Fibroblast of skin of back (primary cell): ENCODE measurements around the gene ZNF653. TPM values are rescaled to one million over a fixed set of nuclear protein-coding genes. Genes with fewer than 3 reads are reported as not detected.
A peak's percentile ranks its signal among the peaks of the same experiment; 100 is the strongest.

Experiments
- DNase-seq: peaks from one replicate; pipeline ENCODE4 v3.0.0-alpha.2; 2013
- polyA plus RNA-seq, 2 experiments: library from polyadenylated mRNA; unstranded; fragments of 120-200 nt; gene quantifications; one replicate each; pipeline ENCODE4 v1.2.1, GENCODE V29; 2013; ENCODE audit not compliant: insufficient read length in 2 of 2

ZNF653 gene
- 10.3 TPM for polyA plus RNA-seq (2013, experiment 1 of 2; ENCODE audit: insufficient read length)
- 5.1 TPM for polyA plus RNA-seq (2013, experiment 2 of 2; ENCODE audit: insufficient read length)

- DNase-seq, result peak; percentile 95
Measured at GRCh38 chr19:11505504-11506100, at the start of gene ZNF653. ZNF653 (minus strand) TSS chr19:11505839; CDS start chr19:11505786, 53 bp downstream.

- no peak for DNase-seq
Measured at GRCh38 chr19:11555246-11555645, 49.6 kb upstream of the ZNF653 start.

GRCh38 chr19:11554160-11554559 lies 48.5 kb upstream of the ZNF653 start:
- DNase-seq, result no peak

- DNase-seq, result no peak
Measured at GRCh38 chr19:11552666-11553372, 47.2 kb upstream of the ZNF653 start.

- no peak for DNase-seq
Measured at GRCh38 chr19:11551603-11552235, 46.1 kb upstream of the ZNF653 start.

GRCh38 chr19:11550265-11550664 lies 44.6 kb upstream of the ZNF653 start:
- DNase-seq, result no peak

- no peak for DNase-seq
Measured at GRCh38 chr19:11549386-11549953, 43.8 kb upstream of the ZNF653 start.

GRCh38 chr19:11547929-11548700 lies 42.5 kb upstream of the ZNF653 start:
- DNase-seq, result no peak

GRCh38 chr19:11541238-11541637 lies 35.6 kb upstream of the ZNF653 start:
- DNase-seq, result no peak

GRCh38 chr19:11540645-11541044 lies 35.0 kb upstream of the ZNF653 start:
- DNase-seq, result peak; percentile 36

- peak; percentile 81 for DNase-seq
Measured at GRCh38 chr19:11539495-11540365, 34.1 kb upstream of the ZNF653 start.

GRCh38 chr19:11538232-11539036 lies 32.8 kb upstream of the ZNF653 start, which contains the start of gene CNN1:
CNN1 (plus strand) TSS chr19:11538851; CDS start chr19:11538928, 77 bp downstream.
- peak; percentile 97 for DNase-seq

- DNase-seq, result peak; percentile 88
Measured at GRCh38 chr19:11535792-11536595, 30.4 kb upstream of the ZNF653 start.

- no peak for DNase-seq
Measured at GRCh38 chr19:11534948-11535347, 29.3 kb upstream of the ZNF653 start.

GRCh38 chr19:11534538-11534937 lies 28.9 kb upstream of the ZNF653 start:
- no peak for DNase-seq

GRCh38 chr19:11530432-11530831 lies 24.8 kb upstream of the ZNF653 start:
- peak; percentile 82 for DNase-seq

GRCh38 chr19:11528551-11529341 lies 23.1 kb upstream of the ZNF653 start, which contains the start of gene ECSIT:
ECSIT (minus strand) TSS chr19:11529134; CDS start chr19:11519170, 9,964 bp downstream.
- peak; percentile 99 for DNase-seq

GRCh38 chr19:11519138-11519537 lies 13.5 kb upstream of the ZNF653 start:
- DNase-seq, result no peak

GRCh38 chr19:11513946-11514345 lies 8.3 kb upstream of the ZNF653 start:
- DNase-seq, result no peak
